ENCODE data around the gene CHTOP. TPM values are rescaled to one million over a fixed set of nuclear protein-coding genes. Genes with fewer than 3 reads are reported as not detected.

Gene CHTOP
- total RNA-seq, 1 donor from 2014 or later = 75.5 TPM

GRCh38 chr1:153616144-153616916, 17.5 kb upstream of the CHTOP start, which contains the start of gene S100A14:
TSS of gene S100A14 (minus strand) at chr1:153616325. CDS start at chr1:153615858, 467 bp downstream.
- Histone ChIP-seq H3K4me1 (peaks cover 32% of the 10 kb centered on the region), H3K27ac (replicated peaks) (peak within 1 kb of the TSS; percentile 68), H3K9me3 (replicated peaks) (no peaks in the 10 kb centered on the region), H3K36me3 (peaks cover 33% of the 10 kb centered on the region), H3K4me3 (no peak within 1 kb of the TSS), H3K27me3 (ENCODE audit: low read depth) (no peaks in the 10 kb centered on the region)
- peak; percentile 55 for DNase-seq
- intact Hi-C loops (cut with micrococcal nuclease) = no loop called here
- no peak for TF ChIP-seq CTCF (IDR thresholded peaks at IDR 0.05; ENCODE audit: borderline replicate concordance)

- TF ChIP-seq CTCF (IDR thresholded peaks at IDR 0.05; ENCODE audit: borderline replicate concordance) = no peak
- Histone ChIP-seq H3K36me3 (peaks cover 37% of the 10 kb centered on the region), H3K27ac (replicated peaks) (peak overlapping the region; percentile 68), H3K4me3 (no peak overlapping the region), H3K4me1 (peaks cover 29% of the 10 kb centered on the region), H3K9me3 (replicated peaks) (no peaks in the 10 kb centered on the region), H3K27me3 (ENCODE audit: low read depth) (no peaks in the 10 kb centered on the region)
- DNase-seq = no peak
- intact Hi-C loops (cut with micrococcal nuclease) = no loop called here
Measured at GRCh38 chr1:153616917-153617311, 17.0 kb upstream of the CHTOP start.

GRCh38 chr1:153617663-153618062, 16.2 kb upstream of the CHTOP start:
- H3K9me3 ChIP-seq (replicated peaks) = no peaks in the 10 kb centered on the region
- DNase-seq = no peak
- no peaks in the 10 kb centered on the region for H3K27me3 ChIP-seq (ENCODE audit: low read depth)
- H3K27ac ChIP-seq (replicated peaks) = no peak overlapping the region
- TF ChIP-seq CTCF (IDR thresholded peaks at IDR 0.05; ENCODE audit: borderline replicate concordance) = no peak
- intact Hi-C loops (cut with micrococcal nuclease) = no loop called here
- no peak overlapping the region for H3K4me3 ChIP-seq
- peaks cover 26% of the 10 kb centered on the region for H3K4me1 ChIP-seq
- H3K36me3 ChIP-seq = peaks cover 44% of the 10 kb centered on the region

DNA sequence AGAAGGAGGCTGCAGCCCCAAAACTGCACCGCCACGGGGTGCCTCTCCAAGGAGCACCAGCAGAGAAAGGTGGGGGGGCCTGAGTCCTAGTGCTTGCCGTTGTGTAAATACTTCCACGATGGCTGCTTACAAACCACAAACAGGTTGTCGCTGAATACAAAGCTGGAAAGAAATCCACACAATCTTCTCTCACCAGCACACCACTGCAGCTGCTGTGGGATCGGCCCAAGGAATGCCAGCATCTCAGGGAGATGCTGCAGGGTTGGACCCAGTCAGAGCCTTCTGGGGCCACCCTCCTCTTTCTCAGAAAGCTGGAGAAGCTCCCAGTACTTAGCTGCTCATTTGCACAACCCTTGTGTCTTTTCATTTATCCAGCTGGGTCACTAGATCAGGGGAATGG, 14.7 kb upstream of the CHTOP start:
- Histone ChIP-seq H3K9me3 (replicated peaks) (no peaks in the 10 kb centered on the region), H3K4me1 (peaks cover 27% of the 10 kb centered on the region), H3K27ac (replicated peaks) (no peak overlapping the region), H3K4me3 (no peak overlapping the region), H3K36me3 (peaks cover 58% of the 10 kb centered on the region), H3K27me3 (ENCODE audit: low read depth) (no peaks in the 10 kb centered on the region)
- intact Hi-C loops (cut with micrococcal nuclease) = no loop called here
- DNase-seq = no peak
- no peak for TF ChIP-seq CTCF (IDR thresholded peaks at IDR 0.05; ENCODE audit: borderline replicate concordance)

GRCh38 chr1:153623101-153623500, 10.8 kb upstream of the CHTOP start:
- no peaks in the 10 kb centered on the region for H3K9me3 ChIP-seq (replicated peaks)
- no peak overlapping the region for H3K27ac ChIP-seq (replicated peaks)
- no peak overlapping the region for H3K4me3 ChIP-seq
- no peak for DNase-seq
- H3K4me1 ChIP-seq = peaks cover 46% of the 10 kb centered on the region
- no peak for TF ChIP-seq CTCF (IDR thresholded peaks at IDR 0.05; ENCODE audit: borderline replicate concordance)
- no peaks in the 10 kb centered on the region for H3K27me3 ChIP-seq (ENCODE audit: low read depth)
- H3K36me3 ChIP-seq = peaks cover 64% of the 10 kb centered on the region
- intact Hi-C loops (cut with micrococcal nuclease) = no loop called here

All from left ventricle myocardium inferior (tissue), 1 donor.